ENCODE results near the gene C22orf39.
"Not testable (repeated sequence)": the region's sequence is repeated elsewhere in the genome, so short reads cannot be mapped to it uniquely, and the experiment has no call there.

- TF ChIP-seq POLR2A (IDR thresholded peaks at IDR 0.05; ENCODE audit: low read depth, low read length); TAF1 (IDR thresholded peaks at IDR 0.05; ENCODE audit: low read depth, low read length); PAX5 (IDR thresholded peaks at IDR 0.05; ENCODE audit: insufficient read depth, low read length, severe bottlenecking); POLR2AphosphoS5 (IDR thresholded peaks at IDR 0.05; ENCODE audit: low read depth, low read length): not testable (repeated sequence)
These were observed 2.1 kb downstream of the C22orf39 start for GRCh38 chr22:19445279-19445982.
